ENCODE results near the gene GGTA1.
A peak's percentile ranks its signal among the peaks of the same experiment; 100 is the strongest.
"Not testable (repeated sequence)": the region's sequence is repeated elsewhere in the genome, so short reads cannot be mapped to it uniquely, and the experiment has no call there.

The GGTA1 gene

GRCh38 chr9:121463026-121463807 lies 36.4 kb downstream of the GGTA1 start:
- ChIA-PET CTCF (interaction anchor here (0.8 to 1.0 kb wide), 2 partner anchors 19 to 35 kb away, joined by 3 to 4 read pairs; no protein-coding TSS in a partner anchor), POLR2A (no interaction called here)
- peak; percentile 73 for DNase-seq (ENCODE audit: extremely low spot score)
- TF ChIP-seq ZNF384 (IDR thresholded peaks at IDR 0.05) (no peak), TARDBP (IDR thresholded peaks at IDR 0.05) (no peak), SUZ12 (IDR thresholded peaks at IDR 0.05) (no peak), CTBP1 (IDR thresholded peaks at IDR 0.05; ENCODE audit: borderline replicate concordance) (no peak), HDGF (IDR thresholded peaks at IDR 0.05; ENCODE audit: borderline replicate concordance) (no peak), LEF1 (IDR thresholded peaks at IDR 0.05; ENCODE audit: borderline replicate concordance) (no peak), BHLHE40 (IDR thresholded peaks at IDR 0.05; ENCODE audit: borderline replicate concordance) (no peak), FOXA1 (IDR thresholded peaks at IDR 0.05) (no peak), NFRKB (IDR thresholded peaks at IDR 0.05) (no peak), ELF4 (IDR thresholded peaks at IDR 0.05) (no peak), FOXM1 (IDR thresholded peaks at IDR 0.05; ENCODE audit: borderline replicate concordance) (no peak), SP1 (IDR thresholded peaks at IDR 0.05) (no peak), L3MBTL2 (conservative IDR thresholded peaks at IDR 0.05) (no peak)

- CTCF ChIA-PET, result interaction anchor here (0.7 to 1.3 kb wide), 3 partner anchors 8 to 781 kb away, joined by 3 read pairs; no protein-coding TSS in a partner anchor
Observed at GRCh38 chr9:121459513-121459912, 40.1 kb downstream of the GGTA1 start.

GRCh38 chr9:121458449-121458848 lies 41.2 kb downstream of the GGTA1 start:
- CTCF ChIA-PET, result interaction anchor here (1.1 kb wide), 1 partner anchor 45 kb away, joined by 3 read pairs; no protein-coding TSS in a partner anchor
- POLR2A ChIA-PET; DNase-seq (ENCODE audit: extremely low spot score): not testable (repeated sequence)

More at GRCh38 chr9:121459513-121459912, 40.1 kb downstream of the GGTA1 start:
- POLR2A ChIA-PET, result no interaction called here
- DNase-seq (ENCODE audit: extremely low spot score), result no peak
- TF ChIP-seq SP1 (IDR thresholded peaks at IDR 0.05) (no peak), ELF4 (IDR thresholded peaks at IDR 0.05) (no peak), NFRKB (IDR thresholded peaks at IDR 0.05) (no peak), PKNOX1 (IDR thresholded peaks at IDR 0.05) (no peak), HDGF (IDR thresholded peaks at IDR 0.05; ENCODE audit: borderline replicate concordance) (no peak), FOXA1 (IDR thresholded peaks at IDR 0.05) (no peak), SUZ12 (IDR thresholded peaks at IDR 0.05) (no peak), BHLHE40 (IDR thresholded peaks at IDR 0.05; ENCODE audit: borderline replicate concordance) (no peak), L3MBTL2 (conservative IDR thresholded peaks at IDR 0.05) (no peak), TARDBP (IDR thresholded peaks at IDR 0.05) (no peak), CTBP1 (IDR thresholded peaks at IDR 0.05; ENCODE audit: borderline replicate concordance) (no peak), FOXK2 (IDR thresholded peaks at IDR 0.05) (no peak), ZNF384 (IDR thresholded peaks at IDR 0.05) (no peak)

GRCh38 chr9:121455527-121456239 lies 44.0 kb downstream of the GGTA1 start:
- no peak for DNase-seq (ENCODE audit: extremely low spot score)
- CTCF ChIA-PET, result interaction anchor here (0.6 kb wide), 1 partner anchor 240 kb away, joined by 4 read pairs; no protein-coding TSS in a partner anchor
- POLR2A ChIA-PET, result no interaction called here
- TF ChIP-seq FOXM1 (IDR thresholded peaks at IDR 0.05; ENCODE audit: borderline replicate concordance) (no peak), CTBP1 (IDR thresholded peaks at IDR 0.05; ENCODE audit: borderline replicate concordance) (no peak), FOXA1 (IDR thresholded peaks at IDR 0.05) (no peak), ELF4 (IDR thresholded peaks at IDR 0.05) (no peak), PKNOX1 (IDR thresholded peaks at IDR 0.05) (no peak), ARNT (IDR thresholded peaks at IDR 0.05) (no peak), NFRKB (IDR thresholded peaks at IDR 0.05) (no peak)

- TF ChIP-seq NFRKB (IDR thresholded peaks at IDR 0.05) (no peak), SP1 (IDR thresholded peaks at IDR 0.05) (no peak), ELF4 (IDR thresholded peaks at IDR 0.05) (no peak), L3MBTL2 (conservative IDR thresholded peaks at IDR 0.05) (no peak), ZNF384 (IDR thresholded peaks at IDR 0.05) (no peak), FOXK2 (IDR thresholded peaks at IDR 0.05) (no peak), LEF1 (IDR thresholded peaks at IDR 0.05; ENCODE audit: borderline replicate concordance) (no peak), FOXA1 (IDR thresholded peaks at IDR 0.05) (no peak), PKNOX1 (IDR thresholded peaks at IDR 0.05) (no peak), ARNT (IDR thresholded peaks at IDR 0.05) (no peak)
- CTCF ChIA-PET, result no interaction called here
- POLR2A ChIA-PET, result no interaction called here
- DNase-seq (ENCODE audit: extremely low spot score), result no peak
Observed at GRCh38 chr9:121454972-121455371, 44.7 kb downstream of the GGTA1 start.

- no peak for DNase-seq (ENCODE audit: extremely low spot score)
- TF ChIP-seq TARDBP (IDR thresholded peaks at IDR 0.05), result no peak
- no peak for TF ChIP-seq BHLHE40 (IDR thresholded peaks at IDR 0.05; ENCODE audit: borderline replicate concordance)
- TF ChIP-seq PKNOX1 (IDR thresholded peaks at IDR 0.05), result no peak
- TF ChIP-seq SP1 (IDR thresholded peaks at IDR 0.05), result no peak
- TF ChIP-seq ZNF384 (IDR thresholded peaks at IDR 0.05), result no peak
- TF ChIP-seq L3MBTL2 (conservative IDR thresholded peaks at IDR 0.05), result no peak
- TF ChIP-seq FOXA1 (IDR thresholded peaks at IDR 0.05), result no peak
- TF ChIP-seq FOXK2 (IDR thresholded peaks at IDR 0.05), result no peak
- no peak for TF ChIP-seq ELF4 (IDR thresholded peaks at IDR 0.05)
- TF ChIP-seq CTBP1 (IDR thresholded peaks at IDR 0.05; ENCODE audit: borderline replicate concordance), result no peak
- POLR2A ChIA-PET, result no interaction called here
- CTCF ChIA-PET, result no interaction called here
Observed at GRCh38 chr9:121453232-121453892, 46.3 kb downstream of the GGTA1 start.

Measured in HEK293T (cell line).